A204.1 (cell line): ENCODE data around the gene PRXL2B.
"Not testable (repeated sequence)": the region's sequence is repeated elsewhere in the genome, so short reads cannot be mapped to it uniquely, and the experiment has no call there.

Source experiments
- FAIRE-seq: peaks from 2 replicates; lab custom pipeline; 2012; peaks lifted over from hg19 to GRCh38; lab: Jason Lieb, UNC

The PRXL2B gene

DNA sequence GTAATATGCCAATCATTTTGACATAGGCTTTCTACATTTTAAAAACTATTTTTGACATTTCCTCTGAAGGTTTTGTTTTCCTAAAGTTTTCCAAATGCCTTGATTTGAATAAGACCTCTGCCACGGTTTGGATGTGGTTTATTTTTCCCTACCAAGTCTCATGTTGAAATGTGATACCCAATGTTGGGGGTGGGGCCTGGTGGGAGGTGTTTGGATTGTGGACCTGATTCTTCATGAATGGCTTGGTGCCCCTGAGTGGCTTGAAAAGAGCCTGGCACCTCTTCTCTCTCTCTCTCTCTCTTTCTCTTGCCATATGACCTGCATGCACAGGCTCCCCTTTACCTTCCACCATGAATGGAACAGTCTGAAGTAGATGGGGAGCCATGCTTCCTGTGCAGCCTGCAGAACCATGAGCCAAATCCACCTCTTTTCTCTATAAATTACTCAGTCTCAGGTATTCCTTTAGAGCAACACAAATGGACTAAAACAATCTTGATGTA is 31.4 kb downstream of the PRXL2B start:
- FAIRE-seq, result no peak

DNA sequence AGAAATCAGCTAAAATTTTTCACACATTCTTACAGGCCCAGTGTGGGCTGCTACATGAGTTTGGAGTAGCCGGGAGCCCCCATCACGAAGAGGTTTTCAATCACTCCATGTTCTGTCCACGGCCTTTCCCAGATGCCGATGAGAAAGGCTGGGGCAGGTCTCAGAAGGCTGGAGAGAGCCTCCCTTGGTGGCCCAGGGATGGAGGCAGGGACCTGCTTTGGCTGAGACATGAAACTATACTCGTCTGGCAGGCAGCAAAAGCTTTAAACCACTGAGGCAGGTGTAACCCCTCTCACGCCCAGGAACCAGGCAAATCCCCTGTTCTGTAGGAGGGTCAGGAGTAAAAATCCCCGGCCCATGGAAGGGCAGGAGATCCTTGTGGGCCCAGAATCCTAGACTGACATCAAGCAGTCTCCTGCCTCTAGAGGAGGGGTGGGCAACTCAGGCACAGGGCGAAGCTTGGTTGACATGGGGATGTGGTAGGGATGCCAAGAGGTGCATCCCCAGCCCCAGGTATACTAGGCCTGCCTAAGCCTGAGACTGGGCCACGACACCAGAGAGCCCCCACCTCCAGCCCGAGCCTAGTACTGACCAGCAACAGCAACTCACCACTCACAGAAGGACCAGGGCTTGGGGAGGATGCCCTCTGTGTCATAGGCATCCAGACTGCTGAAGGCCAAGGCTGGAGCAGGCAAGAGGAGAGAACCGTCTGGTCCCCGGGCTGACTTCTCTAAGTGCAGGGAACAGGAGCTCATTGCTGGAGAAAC is 37.2 kb downstream of the PRXL2B start:
- FAIRE-seq, result no peak

DNA sequence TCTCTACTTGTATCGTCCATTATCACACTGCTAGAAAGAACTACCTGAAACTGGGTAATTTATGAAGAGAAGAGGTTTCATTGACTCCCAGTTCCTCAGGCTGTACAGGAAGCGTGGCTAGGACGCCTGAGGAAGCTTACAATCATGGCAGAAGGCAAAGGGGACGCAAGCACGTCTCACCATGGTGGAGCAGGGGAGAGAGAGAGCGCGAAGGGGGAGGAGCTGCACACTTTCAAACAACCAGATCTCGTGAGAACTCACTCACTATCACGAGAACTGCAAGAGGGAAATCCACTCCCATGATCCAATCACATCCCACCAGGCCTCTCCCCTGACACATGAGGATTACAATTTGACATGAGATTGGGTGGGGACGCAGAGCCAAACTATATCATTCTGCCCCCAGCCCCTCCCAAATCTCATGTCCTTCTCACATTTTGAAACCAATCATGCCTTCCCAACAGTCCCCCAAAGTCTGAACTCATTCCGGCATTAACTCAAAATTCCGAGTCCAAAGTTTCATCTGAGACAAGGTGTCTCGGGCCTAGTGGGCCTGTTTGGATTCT is 38.2 kb downstream of the PRXL2B start:
- FAIRE-seq, result no peak

DNA sequence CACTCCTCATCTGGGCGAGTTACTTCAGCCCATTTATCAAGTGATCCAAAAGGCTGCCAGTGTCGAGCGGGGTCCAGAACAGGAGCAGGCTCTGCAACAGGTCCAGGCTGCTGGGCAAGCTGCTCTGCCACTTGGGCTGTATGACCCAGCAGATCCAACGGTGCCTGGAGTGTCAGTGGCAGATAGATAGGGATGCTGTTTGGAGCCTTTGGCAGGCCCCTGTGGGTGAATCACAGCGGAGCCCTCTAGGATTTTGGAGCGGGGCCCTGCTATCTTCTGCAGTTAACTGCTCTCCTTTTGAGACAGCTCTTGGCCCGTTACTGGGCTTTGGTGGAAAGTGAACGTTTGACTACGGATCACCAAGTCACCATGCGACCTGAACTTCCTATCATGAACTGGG is 38.7 kb downstream of the PRXL2B start:
- no peak for FAIRE-seq

DNA sequence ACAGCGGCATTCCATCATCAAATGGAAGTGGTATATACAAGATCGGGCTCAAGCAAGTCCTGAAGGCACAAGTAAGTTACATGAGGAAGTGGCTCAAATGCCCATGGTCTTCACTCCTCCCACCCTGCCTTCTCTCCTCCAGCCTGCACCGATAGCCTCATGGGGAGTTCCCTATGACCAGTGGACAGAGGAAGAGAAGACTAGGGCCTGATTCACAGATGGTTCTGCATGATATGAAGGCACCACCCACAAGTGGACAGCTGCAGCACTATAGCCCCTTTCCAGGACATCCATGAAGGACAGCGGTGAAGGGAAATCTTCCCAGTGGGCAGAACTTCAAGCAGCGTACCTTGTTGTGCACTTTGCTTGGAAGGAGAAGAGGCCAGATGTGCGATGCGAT is 39.2 kb downstream of the PRXL2B start:
- FAIRE-seq, result not testable (repeated sequence)

DNA sequence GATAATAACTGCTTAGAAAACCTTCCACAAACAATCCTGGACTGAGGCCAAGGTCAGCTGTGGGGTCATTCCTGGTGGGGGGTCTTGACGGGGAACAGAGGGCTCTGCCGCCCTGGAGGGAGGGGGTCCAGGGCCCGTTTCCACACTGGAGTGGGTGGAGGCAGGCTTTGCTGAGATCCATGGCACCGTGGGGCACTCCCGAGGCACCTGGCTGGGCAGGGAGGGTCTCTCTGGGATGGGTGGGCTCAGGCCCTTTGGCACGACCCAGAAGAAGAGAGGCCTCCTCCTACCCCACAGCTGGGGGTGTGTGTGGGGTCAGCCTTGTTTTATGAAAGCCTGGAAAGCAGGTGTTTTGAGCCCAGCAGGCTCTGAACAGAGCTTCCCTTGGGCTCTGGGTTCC is 41.2 kb downstream of the PRXL2B start:
- FAIRE-seq, result no peak

DNA sequence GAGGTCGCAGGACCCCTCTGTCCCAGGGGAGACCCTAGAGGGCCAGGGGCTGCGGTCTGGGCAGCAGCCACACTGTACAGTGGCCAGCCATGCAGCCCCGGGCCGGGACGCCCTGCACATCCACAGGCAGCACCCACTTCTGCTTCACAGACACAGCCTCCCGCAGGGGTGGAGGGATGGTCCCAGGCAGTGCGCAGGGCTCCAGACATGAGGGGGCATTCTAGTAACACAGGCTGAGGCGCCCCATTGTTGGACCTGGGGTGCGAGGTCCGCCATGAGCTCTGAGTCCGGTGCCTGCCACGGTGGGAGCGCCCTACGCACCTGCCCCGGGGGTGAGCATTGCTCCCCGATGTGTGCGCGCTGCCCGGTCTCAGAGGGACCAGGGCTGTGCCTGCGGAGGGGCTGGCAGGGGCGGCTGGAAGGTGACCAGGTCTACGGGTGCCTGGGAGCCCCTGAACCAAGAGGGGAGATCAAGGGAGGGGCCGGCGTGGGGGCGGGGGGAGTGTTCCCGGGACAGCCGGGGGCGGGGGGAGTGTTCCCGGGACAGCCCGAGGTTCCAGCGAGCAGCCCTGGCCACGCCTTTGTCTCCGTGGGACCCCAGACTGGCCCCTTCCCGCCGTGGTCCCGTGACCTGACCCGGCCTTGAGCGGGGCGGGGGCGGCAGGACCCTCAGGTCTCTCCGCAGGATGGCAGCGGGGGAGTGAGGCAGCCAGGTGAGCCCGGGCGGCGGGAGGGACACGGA is 41.8 kb downstream of the PRXL2B start:
- no peak for FAIRE-seq

DNA sequence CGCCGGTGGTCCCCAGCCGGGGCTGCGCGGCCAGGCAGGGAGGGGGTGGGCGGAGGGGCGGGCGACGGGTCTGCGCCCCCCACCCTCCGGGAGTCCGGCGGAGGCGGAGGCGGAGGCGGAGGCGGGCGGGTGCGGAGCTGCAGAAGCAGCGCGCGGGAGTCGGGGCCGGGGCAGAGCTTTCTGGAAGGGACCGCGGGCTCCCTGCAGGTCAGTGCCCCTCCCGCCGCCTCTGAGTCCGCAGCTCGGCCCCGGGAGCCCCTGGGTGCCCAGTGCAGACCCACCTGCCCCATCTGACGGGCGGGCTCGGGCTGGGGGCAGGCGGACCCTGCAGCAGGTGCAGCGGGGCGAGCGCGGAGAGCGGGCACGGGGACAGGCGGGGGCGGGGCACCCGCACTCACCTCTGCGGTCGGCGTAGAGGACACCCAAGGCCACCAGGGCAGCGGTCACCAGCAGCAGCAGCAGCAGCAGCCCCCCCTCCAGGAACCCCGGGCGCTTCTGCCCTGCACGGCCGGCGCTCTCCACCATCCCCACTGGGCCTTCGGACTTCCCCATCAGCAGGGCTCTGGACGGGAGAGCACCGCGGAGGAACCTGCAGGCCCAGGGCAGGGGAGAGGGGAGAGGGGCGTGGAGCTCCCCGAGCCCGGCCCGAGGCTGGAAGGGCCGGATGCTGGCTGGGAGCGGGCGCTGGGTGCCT is 42.5 kb downstream of the PRXL2B start:
- FAIRE-seq, result no peak

DNA sequence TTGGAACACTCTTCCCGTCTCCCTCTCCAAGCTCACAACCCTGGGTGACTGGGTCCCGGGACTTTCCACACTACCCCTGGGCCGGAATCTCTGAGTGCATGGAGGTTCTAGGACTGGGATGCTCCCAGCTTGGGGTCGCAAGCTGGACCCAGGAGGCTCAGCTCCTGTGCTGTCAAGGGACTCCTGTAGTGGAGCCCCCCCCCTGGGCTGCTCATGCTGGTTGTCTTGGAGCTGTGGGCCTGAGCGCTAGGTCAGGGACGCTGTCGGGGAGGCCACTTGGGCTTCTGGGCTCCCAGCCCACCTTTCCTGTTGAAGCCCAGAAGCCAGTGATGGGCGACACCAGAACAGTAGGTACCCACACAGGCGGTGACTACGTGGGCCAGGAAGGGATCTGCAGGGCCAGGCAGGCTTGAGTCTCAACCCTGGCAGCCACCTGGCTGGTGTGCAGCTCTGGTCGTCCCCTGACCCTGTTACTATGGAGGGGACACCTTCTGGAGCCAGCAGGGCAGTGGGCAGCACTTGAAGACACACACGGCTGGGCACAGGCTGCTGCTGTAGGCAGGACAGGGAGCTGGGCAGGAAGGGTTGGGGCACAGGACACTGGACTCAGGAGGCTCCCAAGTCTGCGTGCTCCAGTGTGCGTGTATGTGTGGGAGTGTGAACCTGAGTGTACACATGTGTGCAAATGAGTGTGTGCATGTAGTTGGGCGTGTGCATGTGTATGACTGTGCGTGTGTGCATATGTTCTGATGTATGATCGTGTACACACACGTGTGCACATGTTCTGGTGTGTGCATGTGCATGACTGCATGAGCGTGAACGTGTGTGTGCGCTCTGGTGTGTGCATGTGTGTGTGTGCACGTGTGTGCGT is 43.3 kb downstream of the PRXL2B start:
- no peak for FAIRE-seq

DNA sequence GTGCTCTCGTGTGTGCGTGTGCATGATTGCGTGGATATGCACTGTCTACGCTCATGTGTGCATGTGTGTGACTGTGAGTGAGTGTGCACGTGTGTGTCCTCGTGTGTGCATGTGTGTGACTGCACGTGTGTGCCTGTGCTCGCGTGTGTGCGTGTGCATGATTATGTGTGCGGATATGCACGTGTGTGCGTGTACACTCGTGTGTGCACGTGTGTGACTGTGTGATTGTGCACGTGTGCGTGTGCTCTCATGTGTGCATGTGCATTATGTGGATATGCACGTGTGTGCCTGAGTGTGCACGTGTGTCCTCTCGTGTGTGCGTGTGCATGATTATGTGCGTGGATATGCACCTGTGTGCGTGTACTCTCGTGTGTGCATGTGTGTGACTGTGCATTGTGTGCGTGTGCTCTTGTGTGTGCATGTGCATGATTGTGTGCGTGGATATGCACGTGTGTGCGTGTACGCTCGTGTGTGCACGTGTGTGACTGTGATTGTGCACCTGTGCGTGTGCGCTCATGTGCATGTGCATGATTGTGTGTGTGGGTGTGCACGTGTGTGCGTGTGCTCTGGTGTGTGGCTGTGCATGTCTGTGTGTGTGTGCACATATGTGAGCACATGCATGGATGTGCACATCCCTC is 44.0 kb downstream of the PRXL2B start:
- no peak for FAIRE-seq

DNA sequence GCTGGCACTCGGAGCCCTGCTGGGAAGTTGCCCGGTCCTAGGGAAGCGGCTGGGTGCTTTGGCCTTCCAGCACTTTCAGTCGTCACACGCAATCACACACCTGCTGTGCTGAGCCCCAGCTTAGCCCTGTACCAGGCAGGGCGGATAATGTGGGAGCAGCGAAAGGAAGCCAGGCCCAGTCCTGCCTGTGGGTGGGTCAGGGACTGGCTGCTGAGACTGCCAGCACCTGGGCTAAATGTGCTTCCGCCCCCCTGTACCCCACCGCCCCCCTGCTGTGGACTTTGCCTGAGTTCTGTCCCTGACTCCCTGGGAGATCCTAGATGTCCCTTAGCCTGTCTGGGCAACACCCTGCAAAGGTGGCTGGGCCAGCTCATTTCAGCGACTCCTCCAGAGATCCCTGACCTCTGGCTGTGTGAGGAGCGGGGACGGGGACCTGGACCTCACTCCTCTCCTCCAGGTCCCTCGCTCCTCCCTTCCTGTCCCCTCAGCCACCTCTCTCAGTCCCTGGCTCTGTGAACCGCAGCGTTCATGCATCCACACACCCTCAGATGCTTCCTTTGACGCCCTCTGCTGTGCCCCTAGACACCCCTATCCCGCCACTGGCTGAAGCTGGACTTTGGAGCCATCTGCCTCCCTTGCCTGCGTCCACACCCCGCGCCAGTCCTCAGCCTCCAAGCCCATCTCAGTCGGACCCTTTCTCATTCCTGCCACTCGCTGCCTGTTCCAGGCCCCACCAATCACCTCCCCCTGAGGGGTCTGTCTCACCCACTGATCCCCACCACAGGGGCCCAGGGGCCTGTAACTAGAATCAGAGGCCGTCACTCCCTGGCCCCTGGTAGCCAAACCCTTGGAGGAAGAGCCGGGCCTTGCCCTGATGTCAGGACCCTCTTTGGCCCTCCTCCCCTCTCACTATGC is 44.8 kb downstream of the PRXL2B start:
- no peak for FAIRE-seq

DNA sequence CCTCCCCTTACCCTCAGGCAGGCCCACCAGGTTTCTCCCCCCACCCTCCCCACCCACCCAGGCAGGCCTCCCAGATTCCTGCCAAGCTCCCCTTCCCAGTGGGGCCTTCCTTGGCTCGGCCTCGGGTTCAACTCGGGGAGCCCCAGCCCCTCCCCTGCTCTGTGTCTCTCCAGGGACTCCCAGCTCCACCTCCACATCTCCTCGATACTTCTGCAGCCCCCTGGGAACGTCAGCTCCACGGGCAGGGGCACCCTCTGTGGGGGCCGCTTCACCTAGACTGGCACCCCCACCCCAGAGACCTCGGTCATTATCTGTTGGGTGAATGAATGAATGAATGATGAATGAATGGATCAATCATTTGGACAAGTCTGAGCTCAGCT is 45.5 kb downstream of the PRXL2B start:
- FAIRE-seq, result no peak

DNA sequence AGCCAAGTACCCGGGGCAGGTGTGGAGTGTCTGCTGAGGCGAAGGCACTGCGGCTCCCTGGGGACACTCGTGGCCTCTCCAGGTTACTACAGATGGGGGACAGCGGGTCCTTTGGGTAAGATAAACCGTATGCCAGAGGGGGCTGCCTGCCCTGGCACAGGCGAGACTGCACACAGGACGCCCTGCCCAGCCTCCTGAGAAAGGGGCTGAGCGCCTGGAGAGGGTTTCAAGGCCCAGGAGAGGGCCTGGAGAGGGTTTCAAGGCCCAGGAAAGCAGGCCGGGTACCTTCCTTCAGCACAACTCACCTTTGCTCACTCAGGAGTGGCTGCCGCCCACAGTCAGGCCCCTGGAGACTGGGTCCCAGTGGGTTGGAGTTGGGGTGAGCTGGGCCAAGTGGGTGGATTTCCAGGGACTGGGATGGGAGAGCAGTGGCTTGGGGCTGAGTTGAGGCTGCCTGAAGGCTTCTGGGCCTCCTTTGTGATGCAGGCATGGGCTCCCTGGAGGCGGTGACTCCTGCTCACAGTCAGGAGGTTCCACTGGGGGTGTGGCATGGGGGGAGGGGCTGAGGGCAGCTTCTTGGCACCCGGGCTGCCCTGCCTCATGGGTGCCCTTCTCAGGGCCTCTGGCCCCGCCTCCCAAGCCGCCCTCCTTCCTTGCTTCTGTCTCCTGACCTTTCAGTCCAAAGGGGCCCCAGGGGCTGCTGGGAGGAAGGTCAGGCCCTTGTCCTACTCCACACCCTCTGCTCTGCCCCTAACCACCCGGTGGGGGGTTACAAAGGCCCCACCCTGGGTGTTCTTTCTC is 46.2 kb downstream of the PRXL2B start, which contains the start of gene MMEL1:
Gene MMEL1 (minus strand): TSS at position 456 of the 801 bp plus-strand sequence. CDS start 3,532 bp downstream, outside the sequence.
- no peak for FAIRE-seq

DNA sequence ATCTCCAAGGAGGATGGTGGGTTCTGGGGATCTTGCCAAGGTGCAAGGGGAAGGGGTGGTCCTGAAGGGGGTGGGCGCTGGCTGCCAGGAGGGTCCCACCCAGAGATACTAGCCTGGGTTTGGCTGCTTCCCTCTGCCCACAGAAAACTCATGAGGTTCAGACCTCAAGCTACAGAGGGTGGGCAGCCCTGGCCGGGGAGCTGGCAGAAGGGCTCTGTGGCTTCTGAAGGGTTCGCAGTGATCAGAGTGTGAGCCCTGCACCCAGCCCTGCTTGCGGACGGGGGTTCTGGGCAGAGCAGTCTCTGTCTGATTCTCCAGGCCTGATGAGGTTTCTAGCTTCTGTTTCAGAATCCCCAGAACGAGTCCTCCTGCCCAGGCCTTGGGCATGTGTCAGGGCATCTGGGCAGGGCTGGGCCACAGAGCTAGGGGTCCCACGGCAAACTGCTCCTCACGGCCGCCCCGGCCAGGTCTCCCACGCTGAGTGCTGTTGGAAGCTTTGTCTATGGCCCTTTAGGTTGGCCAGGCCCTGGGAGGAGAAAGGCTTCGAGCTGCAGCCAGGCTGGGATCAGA is 46.9 kb downstream of the PRXL2B start:
- FAIRE-seq, result no peak

DNA sequence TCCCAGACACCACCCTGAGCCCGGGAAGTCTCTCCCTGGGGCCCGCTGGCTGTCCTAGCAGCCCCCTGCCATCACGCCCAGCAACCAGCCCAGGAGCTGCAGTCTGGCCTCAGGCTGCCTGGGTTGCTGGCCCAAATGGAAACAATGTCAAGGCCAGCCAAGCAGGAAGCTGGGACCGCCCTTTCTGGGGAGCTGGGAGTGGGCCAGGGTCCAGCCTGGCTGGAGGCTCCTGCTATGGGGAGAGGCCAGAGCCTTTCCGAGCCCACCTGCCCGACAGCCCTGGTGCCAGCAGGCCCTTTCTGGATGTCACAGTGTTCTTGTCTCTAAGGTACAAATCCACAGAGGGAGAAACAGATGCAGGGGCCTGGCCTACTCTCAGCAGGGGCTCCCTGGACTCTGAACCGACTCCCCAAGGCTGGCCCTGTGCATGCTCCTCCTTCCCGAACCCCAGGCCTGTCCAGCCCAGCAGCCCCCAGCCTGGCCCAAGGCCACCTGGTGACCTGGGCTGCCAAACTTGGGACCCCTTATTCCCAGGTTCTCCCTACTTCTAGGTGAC is 47.4 kb downstream of the PRXL2B start:
- no peak for FAIRE-seq

DNA sequence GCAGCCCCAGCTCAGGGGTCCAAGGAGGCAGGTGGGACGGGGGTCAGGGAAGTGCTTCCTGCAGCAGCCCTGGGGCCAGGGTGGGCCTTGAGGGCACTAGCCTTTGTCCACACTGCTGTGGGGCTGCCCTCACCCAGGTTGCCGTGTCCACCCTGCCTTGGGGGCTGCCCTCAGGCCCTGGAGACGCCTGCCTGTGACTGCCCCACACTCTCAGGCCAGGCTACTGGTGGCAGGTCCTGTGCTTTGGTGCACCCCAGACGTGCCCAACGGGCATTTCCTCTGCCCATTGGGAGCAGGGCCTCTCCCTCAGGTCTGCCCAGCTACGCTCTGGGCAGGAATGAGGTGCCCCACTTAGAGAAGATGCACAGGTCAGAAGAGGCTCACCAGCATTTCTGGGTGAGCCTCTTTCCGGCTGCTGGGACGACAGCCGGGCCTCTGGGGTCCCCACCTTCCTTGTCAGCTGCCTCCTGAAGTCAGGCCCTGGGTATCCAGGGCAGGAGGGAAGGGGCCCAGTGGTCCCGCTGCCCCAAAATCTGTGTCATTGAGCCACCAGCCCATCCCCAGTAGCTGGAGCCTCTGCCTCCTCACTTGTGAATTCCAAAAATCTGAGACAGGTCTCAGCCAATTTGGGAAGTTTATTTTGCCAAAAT is 48.9 kb downstream of the PRXL2B start:
- FAIRE-seq, result no peak

DNA sequence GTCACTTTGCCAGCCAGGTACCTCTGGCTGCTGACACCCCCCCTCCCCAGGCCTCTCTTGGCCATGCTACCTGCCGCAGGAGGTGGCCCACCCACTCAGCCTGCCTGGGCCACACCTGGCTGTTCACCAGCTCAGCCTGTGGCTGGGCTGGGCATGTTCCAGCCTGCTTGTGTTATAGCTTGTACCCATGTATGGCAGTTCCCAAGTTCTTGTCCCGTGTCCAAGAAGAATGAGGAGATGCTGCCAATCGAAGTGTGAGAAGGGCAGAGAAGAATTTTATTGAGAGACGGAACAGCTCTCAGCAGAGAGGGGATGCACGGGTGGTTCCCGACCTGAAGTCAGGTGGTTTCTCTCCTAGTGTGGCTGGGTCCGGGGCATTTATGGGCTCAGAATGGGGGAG is 50.2 kb downstream of the PRXL2B start:
- no peak for FAIRE-seq
